Stomach (tissue), 9 donors: ENCODE measurements around the gene IQCH. TPM values are rescaled to one million over a fixed set of nuclear protein-coding genes. Genes with fewer than 3 reads are reported as not detected.

Experiments used
- DNase-seq, 2 donors: peaks; one replicate each; pipeline versions ENCODE4 v3.0.0 to v3.0.0-alpha.2; 2013 to 2019
- H3K27ac ChIP-seq, 5 donors: fragments of 200-600 bp in 4 of 5; sonication (generic) in 4 of 5; one replicate each; pipeline ENCODE4 v1.5.1; 2013 to 2019; ENCODE audit warnings: mild to moderate bottlenecking in 1 of 5, moderate library complexity in 1 of 5
- H3K27me3 ChIP-seq, 3 donors: fragments of 200-600 bp; sonication (generic); one replicate each; pipeline ENCODE4 v1.5.1; 2017 to 2019; ENCODE audit warnings: mixed run types in 1 of 3
- H3K36me3 ChIP-seq, 4 donors: fragments of 200-600 bp; sonication (generic); 1 replicate in 3 of 4; 2 replicates in 1 of 4; pipeline ENCODE4 v1.5.1; 2016 to 2019
- H3K4me1 ChIP-seq, 4 donors: fragments of 200-600 bp; sonication (generic); one replicate each; pipeline ENCODE4 v1.5.1; 2016 to 2019
- H3K4me3 ChIP-seq, 4 donors: fragments of 200-600 bp; sonication (generic) in 3 of 4; one replicate each; pipeline ENCODE4 v1.5.1; 2016 to 2019; ENCODE audit warnings: mild to moderate bottlenecking in 1 of 4
- H3K9me3 ChIP-seq, 4 donors: fragments of 200-600 bp; sonication (generic); one replicate each; pipeline ENCODE4 v1.5.1; 2016 to 2019
- EP300 ChIP-seq: sonication (generic); formaldehyde crosslinking; IDR thresholded peaks from one replicate; pipeline ENCODE4 v1.6.1; 2017; ENCODE audit warnings: antibody characterized with exemption
- POLR2A ChIP-seq, 4 donors: fragments of 450-650 bp; IDR thresholded peaks; one replicate each; pipeline ENCODE4 v1.6.1; 2016; ENCODE audit warnings: antibody characterized with exemption in 4 of 4, control low read depth in 2 of 4, mild to moderate bottlenecking in 1 of 4, moderate library complexity in 1 of 4
- POLR2AphosphoS5 ChIP-seq, 3 donors: sonication (generic); formaldehyde crosslinking; IDR thresholded peaks; one replicate each; pipeline ENCODE4 v1.6.1; 2016; ENCODE audit warnings: antibody characterized with exemption in 3 of 3
- WGBS, 5 donors: extraction: QIAGEN DNeasy Blood & Tissue Kit in 3 of 5; methylation state at CpG; one replicate each; pipeline versions ENCODE4 v1.1.5 to v1.1.7; 2013 to 2018; 5-methylcytosine and 5-hydroxymethylcytosine counted together
- intact Hi-C: fragments of 100-400 bp; cut with DNase I; formaldehyde crosslinking; loops from one replicate; pipeline ENCODE4 v1.15.1; 2023; ENCODE audit warnings: low total_unique reads
- polyA plus RNA-seq, 3 donors: library from polyadenylated mRNA; stranded (reverse); fragments of 200-250 nt; gene quantifications; one replicate each; pipeline ENCODE4 v1.2.3, GENCODE V29; 2013
- total RNA-seq, 5 donors: library from RNA; depleted of rRNA; stranded (reverse); fragments of >200 nt; gene quantifications; one replicate each; pipeline versions ENCODE4 v1.1.0 to v1.2.3, GENCODE V29; 2014 to 2016
- TF ChIP-seq, protein P1 (sequence below), 7 experiments: fragments of 450-650 bp in 4 of 7; fragments of 200-600 bp in 3 of 7; sonication (generic) in 3 of 7; IDR thresholded peaks; one replicate each; pipeline ENCODE4 v1.5.1; 2016 to 2019; ENCODE audit warnings: antibody characterized with exemption in 7 of 7, control low read depth in 2 of 7, mild to moderate bottlenecking in 1 of 7
- donor health status: healthy with polysubstance abuse.
- donor health status: Bipolar disorder and iron deficiency.
- donor health status: healthy.

Gene IQCH
- total and polyA plus RNA-seq, 8 donors = 0.25 to 9.4 (median 1.7) TPM; not detected in 1

DNA sequence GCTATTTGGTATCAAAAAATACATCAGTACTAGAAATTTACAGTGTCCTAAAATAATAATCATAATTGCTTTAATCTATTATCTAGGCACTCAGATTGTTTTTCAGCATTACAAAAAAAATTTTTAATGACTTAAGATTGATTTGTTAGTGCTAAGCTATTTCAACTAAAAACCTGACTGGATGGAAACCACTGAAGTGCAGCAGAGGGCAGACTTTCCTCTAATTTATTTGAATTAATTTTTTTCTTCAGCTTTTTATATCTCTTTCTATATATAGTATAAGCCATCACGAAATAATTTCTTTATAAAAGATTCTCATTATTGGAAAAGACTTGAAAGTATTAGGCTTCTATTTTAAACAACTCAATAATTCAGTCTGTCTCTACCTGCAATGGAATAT is 131.4 kb downstream of the IQCH start:
- H3K27me3 ChIP-seq = no peaks in the 10 kb centered on the region
- intact Hi-C loops = no loop called here

DNA sequence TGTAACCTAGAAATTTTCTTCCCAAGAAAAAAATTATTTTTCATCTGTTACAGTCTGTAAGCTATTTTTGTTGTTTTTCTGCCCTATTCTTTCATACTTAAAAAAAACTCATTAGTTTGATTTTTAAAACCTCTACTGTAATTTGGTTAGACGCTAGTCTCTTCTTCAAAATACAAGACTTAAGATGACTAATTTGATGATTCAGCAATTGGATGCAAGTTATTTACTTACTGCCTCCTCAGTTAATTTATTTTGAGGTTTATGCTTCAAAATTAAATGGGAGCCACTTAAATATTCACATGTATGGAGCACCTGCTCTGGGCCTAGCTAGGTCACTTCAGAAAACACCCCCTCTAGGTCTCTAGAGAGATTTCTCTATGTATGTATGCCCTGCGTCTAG is 132.4 kb downstream of the IQCH start:
- no peaks in the 10 kb centered on the region for H3K4me1 ChIP-seq
- DNase-seq = no peak
- H3K4me3 ChIP-seq = no peak overlapping the region
- 94 to 97% (median 96%) methylated on average over 2 of the region's 2 CpGs for WGBS, 5 donors
- TF ChIP-seq, protein P1, sequence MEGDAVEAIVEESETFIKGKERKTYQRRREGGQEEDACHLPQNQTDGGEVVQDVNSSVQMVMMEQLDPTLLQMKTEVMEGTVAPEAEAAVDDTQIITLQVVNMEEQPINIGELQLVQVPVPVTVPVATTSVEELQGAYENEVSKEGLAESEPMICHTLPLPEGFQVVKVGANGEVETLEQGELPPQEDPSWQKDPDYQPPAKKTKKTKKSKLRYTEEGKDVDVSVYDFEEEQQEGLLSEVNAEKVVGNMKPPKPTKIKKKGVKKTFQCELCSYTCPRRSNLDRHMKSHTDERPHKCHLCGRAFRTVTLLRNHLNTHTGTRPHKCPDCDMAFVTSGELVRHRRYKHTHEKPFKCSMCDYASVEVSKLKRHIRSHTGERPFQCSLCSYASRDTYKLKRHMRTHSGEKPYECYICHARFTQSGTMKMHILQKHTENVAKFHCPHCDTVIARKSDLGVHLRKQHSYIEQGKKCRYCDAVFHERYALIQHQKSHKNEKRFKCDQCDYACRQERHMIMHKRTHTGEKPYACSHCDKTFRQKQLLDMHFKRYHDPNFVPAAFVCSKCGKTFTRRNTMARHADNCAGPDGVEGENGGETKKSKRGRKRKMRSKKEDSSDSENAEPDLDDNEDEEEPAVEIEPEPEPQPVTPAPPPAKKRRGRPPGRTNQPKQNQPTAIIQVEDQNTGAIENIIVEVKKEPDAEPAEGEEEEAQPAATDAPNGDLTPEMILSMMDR (IDR thresholded peaks at IDR 0.05) = no peak
- TF ChIP-seq EP300 (no peak), POLR2A (IDR thresholded peaks at IDR 0.05) (no peak), POLR2AphosphoS5 (IDR thresholded peaks at IDR 0.05) (no peak)
- no peaks in the 10 kb centered on the region for H3K9me3 ChIP-seq
- H3K27me3 ChIP-seq = no peaks in the 10 kb centered on the region
- no peaks in the 10 kb centered on the region for H3K36me3 ChIP-seq
- intact Hi-C loops = no loop called here
- no peak overlapping the region for H3K27ac ChIP-seq

More for the DNA sequence above, 131.4 kb downstream of the IQCH start:
- WGBS, 5 donors = 26 to 35% (median 33%) methylated on average over 1 of the region's 1 CpG
- Histone ChIP-seq H3K27ac (no peak overlapping the region), H3K4me3 (no peak overlapping the region), H3K9me3 (no peaks in the 10 kb centered on the region), H3K4me1 (no peaks in the 10 kb centered on the region), H3K36me3 (no peaks in the 10 kb centered on the region)
- no peak for TF ChIP-seq EP300
- no peak for TF ChIP-seq POLR2AphosphoS5 (IDR thresholded peaks at IDR 0.05)
- no peak for TF ChIP-seq POLR2A (IDR thresholded peaks at IDR 0.05)
- TF ChIP-seq, protein P1 (IDR thresholded peaks at IDR 0.05) = no peak
- no peak for DNase-seq

DNA sequence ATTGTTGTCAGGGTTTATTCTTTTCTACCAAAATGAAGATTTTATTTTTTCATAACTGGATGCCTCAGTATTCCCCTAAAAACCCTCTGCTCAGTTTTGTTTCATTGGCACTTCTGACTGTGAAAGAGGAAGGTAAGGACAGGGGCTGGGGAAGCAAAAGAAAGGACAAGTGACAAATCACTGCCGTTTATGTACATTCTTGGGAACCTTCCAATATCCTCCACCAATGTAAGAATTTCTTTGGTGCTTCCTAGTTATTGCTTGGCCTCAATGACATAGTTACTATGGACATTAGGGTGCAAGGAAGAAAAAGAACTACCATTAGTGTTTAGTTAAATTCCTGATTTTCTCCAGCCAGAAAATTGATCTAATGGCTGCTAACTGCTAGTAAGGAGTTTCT is 135.4 kb downstream of the IQCH start:
- no peak for DNase-seq
- no peaks in the 10 kb centered on the region for H3K9me3 ChIP-seq
- no peak overlapping the region for H3K27ac ChIP-seq
- H3K36me3 ChIP-seq = no peaks in the 10 kb centered on the region
- intact Hi-C loops = no loop called here
- H3K4me3 ChIP-seq = no peak overlapping the region
- H3K4me1 ChIP-seq = no peaks in the 10 kb centered on the region
- WGBS, 5 donors = 29 to 46% (median 31%) methylated on average over 1 of the region's 1 CpG
- H3K27me3 ChIP-seq = no peaks in the 10 kb centered on the region
- no peak for TF ChIP-seq POLR2AphosphoS5 (IDR thresholded peaks at IDR 0.05)
- TF ChIP-seq, protein P1 (IDR thresholded peaks at IDR 0.05) = no peak

DNA sequence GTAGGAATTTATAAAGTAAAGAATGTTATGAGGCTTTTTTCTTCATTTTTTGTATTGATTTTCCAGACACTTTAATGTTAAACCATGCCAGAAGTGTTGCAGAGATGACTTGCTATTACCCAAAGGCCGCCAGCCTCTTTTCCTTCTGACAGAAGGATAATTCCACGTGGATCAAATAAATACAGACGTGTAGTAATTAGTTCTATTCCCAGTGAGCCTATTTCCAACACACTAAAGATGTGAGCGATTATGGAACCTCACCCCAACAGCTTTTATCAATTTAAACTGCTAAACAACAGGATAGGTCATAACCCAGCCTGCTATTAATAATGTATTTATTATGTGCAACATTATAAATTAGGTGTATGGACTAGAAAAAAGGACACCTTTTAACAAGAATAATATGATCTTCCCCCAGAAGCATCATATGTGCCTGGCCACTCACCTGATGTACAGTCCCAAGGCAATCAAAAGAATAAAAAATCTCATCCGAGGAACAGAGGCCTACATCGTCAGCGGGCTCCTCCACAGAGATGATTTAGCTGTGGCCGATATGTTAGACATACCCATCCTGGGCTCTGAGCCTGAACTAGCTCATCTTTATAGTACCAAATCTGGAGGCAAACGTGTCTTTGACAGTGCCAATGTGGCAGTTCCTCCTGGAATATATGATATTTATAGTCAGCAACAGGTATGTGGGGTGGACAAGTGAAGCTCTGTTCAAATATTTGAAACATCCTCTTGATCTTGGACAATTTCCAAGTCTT is 140.5 kb downstream of the IQCH start:
- H3K4me1 ChIP-seq = no peaks in the 10 kb centered on the region
- no peak overlapping the region for H3K4me3 ChIP-seq
- TF ChIP-seq POLR2A (IDR thresholded peaks at IDR 0.05) (no peak), POLR2AphosphoS5 (IDR thresholded peaks at IDR 0.05) (no peak), EP300 (no peak)
- TF ChIP-seq, protein P1 (IDR thresholded peaks at IDR 0.05) = no peak
- no peaks in the 10 kb centered on the region for H3K9me3 ChIP-seq
- no peak overlapping the region for H3K27ac ChIP-seq
- 82 to 86% (median 83%) methylated on average over 9 of the region's 9 CpGs for WGBS, 5 donors
- H3K27me3 ChIP-seq = no peaks in the 10 kb centered on the region
- no peaks in the 10 kb centered on the region for H3K36me3 ChIP-seq
- no peak for DNase-seq
- intact Hi-C loops = no loop called here
